Fibroblast of lung (primary cell): ENCODE data around the gene ROBO3.

ENCODE experiments used
- EZH2 ChIP-seq: IDR thresholded peaks from 2 replicates; pipeline ENCODE4 v1.5.1; 2012; ENCODE audit warnings: low read length, control low read depth, mild to moderate bottlenecking; ENCODE audit errors: missing control alignments
- TF ChIP-seq, protein P1 (sequence below), 2 donors: IDR thresholded peaks in 1 of 2; conservative IDR thresholded peaks in 1 of 2; 1 replicate in 1 of 2; 2 replicates in 1 of 2; pipeline ENCODE4 v1.5.1; 2011 to 2012; ENCODE audit warnings: low read length in 2 of 2, control low read depth in 1 of 2, inconsistent platforms in 1 of 2, low read depth in 1 of 2, mild to moderate bottlenecking in 1 of 2

- TF ChIP-seq, protein P1, sequence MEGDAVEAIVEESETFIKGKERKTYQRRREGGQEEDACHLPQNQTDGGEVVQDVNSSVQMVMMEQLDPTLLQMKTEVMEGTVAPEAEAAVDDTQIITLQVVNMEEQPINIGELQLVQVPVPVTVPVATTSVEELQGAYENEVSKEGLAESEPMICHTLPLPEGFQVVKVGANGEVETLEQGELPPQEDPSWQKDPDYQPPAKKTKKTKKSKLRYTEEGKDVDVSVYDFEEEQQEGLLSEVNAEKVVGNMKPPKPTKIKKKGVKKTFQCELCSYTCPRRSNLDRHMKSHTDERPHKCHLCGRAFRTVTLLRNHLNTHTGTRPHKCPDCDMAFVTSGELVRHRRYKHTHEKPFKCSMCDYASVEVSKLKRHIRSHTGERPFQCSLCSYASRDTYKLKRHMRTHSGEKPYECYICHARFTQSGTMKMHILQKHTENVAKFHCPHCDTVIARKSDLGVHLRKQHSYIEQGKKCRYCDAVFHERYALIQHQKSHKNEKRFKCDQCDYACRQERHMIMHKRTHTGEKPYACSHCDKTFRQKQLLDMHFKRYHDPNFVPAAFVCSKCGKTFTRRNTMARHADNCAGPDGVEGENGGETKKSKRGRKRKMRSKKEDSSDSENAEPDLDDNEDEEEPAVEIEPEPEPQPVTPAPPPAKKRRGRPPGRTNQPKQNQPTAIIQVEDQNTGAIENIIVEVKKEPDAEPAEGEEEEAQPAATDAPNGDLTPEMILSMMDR (conservative IDR thresholded peaks at IDR 0.05 in 1 of 2, IDR thresholded peaks at IDR 0.05 in 1 of 2; ENCODE audit: low read depth in 1 of 2, low read length in 2 of 2): no peak
- TF ChIP-seq EZH2: no peak
These were observed 29.6 kb downstream of the ROBO3 start for GRCh38 chr11:124894606-124895430.
